ENCODE data around the gene TPM1. TPM values are rescaled to one million over a fixed set of nuclear protein-coding genes. Genes with fewer than 3 reads are reported as not detected.

TPM1 gene
- total RNA-seq, 1 experiment from 2014 or later, result 748 TPM

DNA sequence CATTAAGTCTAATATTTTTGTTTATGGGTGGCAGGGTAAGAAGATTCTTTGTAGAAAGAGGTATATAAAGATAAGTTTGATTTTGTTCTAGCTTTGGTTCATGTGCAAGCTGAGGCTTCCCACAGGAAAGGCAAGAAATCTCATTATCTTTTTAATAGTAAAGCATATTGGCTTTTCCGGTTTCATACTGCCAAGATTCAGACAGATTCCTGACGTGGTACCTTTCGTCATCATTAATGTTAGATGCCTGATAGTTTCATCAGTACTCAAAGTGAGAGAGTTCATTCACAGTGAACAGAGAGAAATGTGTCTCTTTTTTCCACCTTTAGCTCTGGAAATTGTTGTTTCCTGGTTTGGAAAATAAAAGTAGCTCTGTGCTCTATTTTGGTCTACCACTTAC lies 16.5 kb downstream of the TPM1 start:
- Histone ChIP-seq H3K14ac (ENCODE audit: insufficient read depth, low read length) (no peak overlapping the region), H3K18ac (ENCODE audit: insufficient read length, low read depth, low read length) (no peak overlapping the region), H2BK15ac (ENCODE audit: low read depth, low read length) (no peak overlapping the region), H3K4me2 (ENCODE audit: insufficient read depth, insufficient read length, low read length) (no peak overlapping the region), H4K20me1 (ENCODE audit: control insufficient read depth, insufficient read depth, insufficient read length) (no peaks in the 10 kb centered on the region), H2AFZ (ENCODE audit: low read length) (no peak overlapping the region), H3K23ac (ENCODE audit: insufficient read length, low read depth, low read length) (no peak overlapping the region), H2BK20ac (ENCODE audit: low read depth, low read length, poor library complexity, severe bottlenecking) (no peak overlapping the region), H3K79me1 (ENCODE audit: insufficient read depth, low read depth, low read length, poor library complexity, severe bottlenecking) (no peaks in the 10 kb centered on the region), H2BK120ac (ENCODE audit: low read depth, low read length, poor library complexity, severe bottlenecking) (no peak overlapping the region), H2BK5ac (ENCODE audit: insufficient read length, low read length) (no peak overlapping the region), H3K4me1 (ENCODE audit: insufficient read depth, low read length) (no peaks in the 10 kb centered on the region), H3K79me2 (ENCODE audit: insufficient read depth, low read length) (no peaks in the 10 kb centered on the region), H4K5ac (ENCODE audit: insufficient read length, low read depth, low read length) (no peak overlapping the region), H4K8ac (replicated peaks; ENCODE audit: insufficient read length, low read depth, low read length) (no peak overlapping the region), H3K4ac (ENCODE audit: low read depth, low read length) (no peak overlapping the region), H3K9me3 (ENCODE audit: control insufficient read depth, low read depth, low read length) (no peaks in the 10 kb centered on the region), H2BK12ac (ENCODE audit: insufficient read length, low read depth, low read length) (no peak overlapping the region), H2AK5ac (ENCODE audit: insufficient read length, low read length) (no peak overlapping the region), H3K27me3 (ENCODE audit: insufficient read depth, low read length) (no peaks in the 10 kb centered on the region), H3K23me2 (ENCODE audit: insufficient read length, low read depth, low read length, poor library complexity, severe bottlenecking) (no peaks in the 10 kb centered on the region), H3T11ph (ENCODE audit: low read length) (no peak overlapping the region), H3K27ac (ENCODE audit: insufficient read length, low read depth, low read length) (no peak overlapping the region), H3K56ac (ENCODE audit: insufficient read length, low read depth, low read length) (no peak overlapping the region), H4K91ac (ENCODE audit: insufficient read length, low read depth, low read length) (no peak overlapping the region), H3K9ac (ENCODE audit: extremely low read depth, insufficient read length, low read length) (no peak overlapping the region)
- Mint-ChIP-seq H3K4me1 (peaks cover 8 to 13% of the 10 kb centered on the region in 2 experiments), H3K27ac (peak overlapping the region in 2 of 3 experiments; percentile 50; a peak in 4 of 7 replicates), H3K27me3 (ENCODE audit: low read depth) (no peaks in the 10 kb centered on the region), H3K4me3 (no peak overlapping the region), H3K9me3 (no peaks in the 10 kb centered on the region), H3K36me3 (ENCODE audit: insufficient read depth in 1 of 3, low read depth in 3 of 3) (peaks cover 53 to 100% (median 98%) of the 10 kb centered on the region in 3 experiments; a peak in 6 of 7 replicates)
- TF ChIP-seq, protein P1, sequence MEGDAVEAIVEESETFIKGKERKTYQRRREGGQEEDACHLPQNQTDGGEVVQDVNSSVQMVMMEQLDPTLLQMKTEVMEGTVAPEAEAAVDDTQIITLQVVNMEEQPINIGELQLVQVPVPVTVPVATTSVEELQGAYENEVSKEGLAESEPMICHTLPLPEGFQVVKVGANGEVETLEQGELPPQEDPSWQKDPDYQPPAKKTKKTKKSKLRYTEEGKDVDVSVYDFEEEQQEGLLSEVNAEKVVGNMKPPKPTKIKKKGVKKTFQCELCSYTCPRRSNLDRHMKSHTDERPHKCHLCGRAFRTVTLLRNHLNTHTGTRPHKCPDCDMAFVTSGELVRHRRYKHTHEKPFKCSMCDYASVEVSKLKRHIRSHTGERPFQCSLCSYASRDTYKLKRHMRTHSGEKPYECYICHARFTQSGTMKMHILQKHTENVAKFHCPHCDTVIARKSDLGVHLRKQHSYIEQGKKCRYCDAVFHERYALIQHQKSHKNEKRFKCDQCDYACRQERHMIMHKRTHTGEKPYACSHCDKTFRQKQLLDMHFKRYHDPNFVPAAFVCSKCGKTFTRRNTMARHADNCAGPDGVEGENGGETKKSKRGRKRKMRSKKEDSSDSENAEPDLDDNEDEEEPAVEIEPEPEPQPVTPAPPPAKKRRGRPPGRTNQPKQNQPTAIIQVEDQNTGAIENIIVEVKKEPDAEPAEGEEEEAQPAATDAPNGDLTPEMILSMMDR (conservative IDR thresholded peaks at IDR 0.05), result no peak
- DNase-seq, result no peak
- WGBS (ENCODE audit: extremely low coverage, insufficient read length, low lambda C conversion rate), result no CpG with 5 or more reads among the region's 3 CpGs

All from H9 (cell line).